ENCODE results near the gene MCOLN1.
"Not testable (repeated sequence)": the region's sequence is repeated elsewhere in the genome, so short reads cannot be mapped to it uniquely, and the experiment has no call there.

Gene MCOLN1

DNA sequence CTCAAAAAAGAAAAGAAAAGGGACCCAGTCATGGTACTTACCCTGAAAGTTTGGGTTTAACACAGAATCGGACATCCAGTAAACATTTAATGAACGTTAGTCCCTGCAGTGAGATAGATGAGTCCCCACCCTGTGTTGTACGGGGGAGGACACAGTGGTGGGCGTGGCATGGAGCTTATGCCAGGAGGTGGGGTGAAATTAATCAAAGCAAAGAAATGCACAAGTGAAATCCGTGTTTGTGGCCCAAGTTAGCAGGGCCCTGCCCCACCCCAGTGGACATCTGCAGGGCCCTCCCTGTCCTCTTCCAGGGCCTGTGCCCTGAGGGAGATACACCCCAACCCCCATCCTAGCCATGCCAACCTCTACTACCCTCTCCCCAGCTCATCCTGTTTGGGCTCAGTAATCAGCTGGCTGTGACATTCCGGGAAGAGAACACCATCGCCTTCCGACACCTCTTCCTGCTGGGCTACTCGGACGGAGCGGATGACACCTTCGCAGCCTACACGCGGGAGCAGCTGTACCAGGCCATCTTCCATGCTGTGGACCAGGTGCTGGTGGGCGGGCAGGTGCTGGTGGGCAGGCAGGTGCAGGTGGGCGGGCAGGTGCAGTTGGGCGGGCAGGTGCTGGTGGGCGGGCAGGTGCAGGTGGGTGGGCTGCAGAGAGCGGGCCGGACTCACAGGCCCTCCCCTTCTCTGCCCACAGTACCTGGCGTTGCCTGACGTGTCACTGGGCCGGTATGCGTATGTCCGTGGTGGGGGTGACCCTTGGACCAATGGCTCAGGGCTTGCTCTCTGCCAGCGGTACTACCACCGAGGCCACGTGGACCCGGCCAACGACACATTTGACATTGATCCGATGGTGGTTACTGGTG, 3.9 kb downstream of the MCOLN1 start:
- DNase-seq, result no peak

GRCh38 chr19:7527516-7528191, 5.2 kb downstream of the MCOLN1 start:
- DNase-seq, result no peak

- DNase-seq, result no peak
Observed at GRCh38 chr19:7528192-7528519, 5.7 kb downstream of the MCOLN1 start.

DNA sequence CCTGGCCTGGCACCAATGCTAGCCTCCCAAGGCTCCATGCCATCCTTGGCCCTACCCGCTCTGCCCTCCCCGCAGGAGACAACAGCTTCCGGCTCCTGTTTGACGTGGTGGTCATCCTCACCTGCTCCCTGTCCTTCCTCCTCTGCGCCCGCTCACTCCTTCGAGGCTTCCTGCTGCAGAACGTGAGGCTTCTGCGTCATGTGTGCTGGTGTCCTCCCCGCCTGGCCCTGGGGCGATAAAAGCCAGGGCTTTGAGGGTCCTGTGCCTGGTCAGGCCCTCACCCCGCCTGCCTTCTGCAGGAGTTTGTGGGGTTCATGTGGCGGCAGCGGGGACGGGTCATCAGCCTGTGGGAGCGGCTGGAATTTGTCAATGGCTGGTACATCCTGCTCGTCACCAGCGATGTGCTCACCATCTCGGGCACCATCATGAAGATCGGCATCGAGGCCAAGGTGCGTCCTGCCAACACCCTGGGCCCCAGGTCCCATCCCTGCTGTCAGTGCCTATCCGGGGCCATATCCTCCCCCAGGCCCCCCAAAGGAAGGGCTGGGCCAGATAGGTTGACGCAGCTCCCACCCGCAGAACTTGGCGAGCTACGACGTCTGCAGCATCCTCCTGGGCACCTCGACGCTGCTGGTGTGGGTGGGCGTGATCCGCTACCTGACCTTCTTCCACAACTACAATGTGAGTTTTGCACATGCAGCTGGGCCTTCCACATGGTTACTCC, 6.3 kb downstream of the MCOLN1 start:
- DNase-seq, result no peak

GRCh38 chr19:7529246-7529600, 6.8 kb downstream of the MCOLN1 start:
- DNase-seq, result no peak

- DNase-seq, result no peak
Observed at GRCh38 chr19:7529610-7530490, 7.4 kb downstream of the MCOLN1 start.

- no peak for DNase-seq
Observed at GRCh38 chr19:7533281-7533885, 11.0 kb downstream of the MCOLN1 start.

DNA sequence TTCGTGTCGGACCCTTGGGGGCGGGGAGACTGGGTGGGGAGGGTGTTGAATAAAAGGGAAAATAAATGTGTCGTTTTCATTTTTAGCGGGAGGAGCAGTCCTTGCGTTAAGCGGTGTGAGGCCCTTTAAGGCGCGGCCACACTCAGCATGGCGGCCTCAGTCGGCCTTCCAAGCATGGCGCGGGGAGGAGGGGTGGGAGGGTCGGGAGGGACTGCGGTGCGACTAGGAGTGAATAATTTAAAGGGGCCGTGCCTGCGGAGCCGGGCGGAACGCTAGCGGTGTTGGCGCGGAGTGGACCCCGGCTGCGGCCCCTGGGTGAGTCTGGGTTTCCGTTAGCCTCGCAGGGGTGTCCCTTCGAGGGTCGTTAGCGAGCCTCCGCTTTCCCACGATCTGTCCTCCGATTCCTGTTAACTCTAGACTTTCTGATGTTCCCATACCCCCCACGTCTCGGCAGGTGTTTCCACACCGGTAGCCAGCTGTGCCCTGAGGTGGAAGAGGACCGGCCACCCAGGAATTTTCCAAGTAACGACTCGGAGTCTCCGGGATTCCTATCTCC, 11.6 kb downstream of the MCOLN1 start:
- DNase-seq, result peak; percentile 26

DNA sequence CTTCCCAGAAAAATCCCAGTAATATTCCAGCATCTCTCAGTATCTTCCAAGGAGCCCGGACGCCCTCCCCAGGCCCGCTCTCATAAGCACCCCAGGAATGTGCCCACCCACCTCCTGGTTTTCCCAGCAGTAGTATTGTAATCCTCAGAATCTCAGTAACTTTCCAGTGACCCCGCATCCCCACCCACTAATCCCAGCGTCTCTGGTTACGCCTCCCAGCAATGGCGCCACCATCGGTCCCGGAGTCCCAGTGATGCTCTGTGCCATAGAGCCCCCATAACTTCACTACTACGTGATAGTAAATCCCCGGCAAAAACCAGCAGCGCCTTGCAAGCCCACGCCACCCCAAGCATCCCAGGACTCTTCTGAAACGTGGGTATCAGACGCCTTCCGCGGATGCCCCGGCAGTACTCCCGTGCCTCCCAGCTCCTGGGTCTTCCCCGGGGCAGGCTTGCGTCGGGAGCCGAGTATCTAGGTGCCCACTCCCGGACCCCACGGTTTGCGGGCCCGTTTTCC, 12.2 kb downstream of the MCOLN1 start:
- DNase-seq, result peak; percentile 37

GRCh38 chr19:7535047-7535997, 12.9 kb downstream of the MCOLN1 start, which contains the start of gene PNPLA6:
TSS of gene PNPLA6 (plus strand) at chr19:7535717. CDS start at chr19:7535789, 72 bp downstream.
- DNase-seq, result peak; percentile 49

GRCh38 chr19:7535998-7536695, 13.7 kb downstream of the MCOLN1 start:
- DNase-seq, result no peak

DNA sequence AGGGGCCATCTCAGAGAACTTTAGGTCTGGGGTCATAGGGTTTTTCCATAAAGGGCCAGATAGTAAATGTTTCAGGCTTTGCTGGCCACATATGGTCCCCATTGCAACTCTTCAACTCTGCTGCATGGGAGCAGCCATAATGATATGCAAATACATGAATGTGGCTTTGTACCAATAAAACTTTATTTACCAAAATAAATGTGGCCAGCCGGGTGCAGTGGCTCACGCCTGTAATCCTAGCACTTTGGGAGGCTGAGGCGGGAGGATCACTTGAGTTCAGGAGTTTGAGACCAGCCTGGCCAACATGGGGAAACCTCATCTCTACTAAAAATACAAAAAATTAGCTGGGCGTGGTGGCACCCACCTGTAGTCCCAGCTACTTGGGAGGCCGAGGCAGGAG, 16.6 kb downstream of the MCOLN1 start:
- not testable (repeated sequence) for DNase-seq

- no peak for DNase-seq
Observed at GRCh38 chr19:7539827-7540425, 17.5 kb downstream of the MCOLN1 start.

DNA sequence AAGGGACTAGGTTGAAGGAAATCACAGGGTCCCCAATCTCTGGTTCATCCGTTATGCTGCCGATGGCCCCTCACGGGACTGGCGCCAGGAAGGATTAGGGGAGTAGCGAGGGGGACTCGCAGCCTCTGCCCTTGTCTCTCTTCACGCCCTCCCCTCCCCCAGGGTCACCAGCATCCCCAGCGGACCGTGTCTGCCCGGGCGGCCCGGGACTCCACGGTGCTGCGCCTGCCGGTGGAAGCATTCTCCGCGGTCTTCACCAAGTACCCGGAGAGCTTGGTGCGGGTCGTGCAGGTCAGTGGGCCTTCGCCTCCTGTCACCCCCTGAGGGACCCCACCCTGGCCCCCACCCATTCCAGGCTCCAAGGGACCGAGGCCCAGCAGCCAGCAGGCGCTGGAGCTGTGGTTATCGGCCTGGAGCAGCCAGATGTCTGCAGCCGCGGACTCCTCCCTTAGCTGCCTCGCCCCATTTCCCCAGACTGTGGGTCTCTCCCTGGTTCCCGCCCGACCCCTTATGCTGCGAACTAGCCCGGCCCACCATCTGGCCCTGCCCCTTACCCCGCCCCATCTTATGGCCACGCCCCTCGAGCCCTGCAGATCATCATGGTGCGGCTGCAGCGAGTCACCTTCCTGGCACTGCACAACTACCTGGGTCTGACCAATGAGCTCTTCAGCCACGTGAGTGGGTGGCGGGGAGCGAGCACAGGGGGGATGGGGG, 18.5 kb downstream of the MCOLN1 start:
- DNase-seq, result no peak

DNA sequence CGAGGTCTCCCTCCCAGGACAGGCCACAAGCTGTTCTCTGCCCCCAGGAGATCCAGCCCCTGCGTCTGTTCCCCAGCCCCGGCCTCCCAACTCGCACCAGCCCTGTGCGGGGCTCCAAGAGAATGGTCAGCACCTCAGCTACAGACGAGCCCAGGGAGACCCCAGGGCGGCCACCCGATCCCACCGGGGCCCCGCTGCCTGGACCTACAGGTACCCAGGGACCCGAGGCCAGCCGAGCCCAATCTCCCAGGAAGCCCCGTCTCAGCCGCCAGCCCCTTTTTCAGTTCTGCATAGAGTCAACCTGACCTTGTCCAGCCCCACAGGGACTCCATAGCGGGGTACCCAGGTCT, 19.0 kb downstream of the MCOLN1 start:
- no peak for DNase-seq

DNA sequence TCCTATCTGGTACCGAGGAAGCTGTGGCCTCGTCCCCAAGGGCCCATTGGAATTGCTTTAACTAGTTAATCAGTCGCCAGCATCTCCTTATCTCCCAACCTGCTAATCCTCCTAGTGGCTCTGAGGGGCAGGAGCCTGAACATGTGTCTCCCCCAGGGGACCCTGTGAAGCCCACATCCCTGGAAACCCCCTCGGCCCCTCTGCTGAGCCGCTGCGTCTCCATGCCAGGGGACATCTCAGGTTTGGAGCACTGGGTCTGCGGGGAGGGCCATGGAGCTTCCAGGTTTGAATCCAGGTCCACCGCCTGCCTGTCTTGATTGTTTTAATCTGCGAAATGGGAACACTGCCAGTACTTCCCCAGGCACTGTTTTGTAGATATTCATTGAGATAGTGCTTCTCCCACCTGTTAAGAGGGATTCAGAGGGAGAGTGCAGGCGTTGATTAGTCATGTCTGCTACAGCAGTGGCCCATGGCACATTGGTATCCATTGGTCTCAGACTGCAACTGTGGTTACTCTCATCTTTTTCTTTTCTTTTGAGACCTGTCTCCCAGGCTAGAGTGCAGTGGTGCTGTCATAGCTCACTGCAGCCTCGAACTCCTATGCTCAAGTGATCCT, 19.5 kb downstream of the MCOLN1 start:
- no peak for DNase-seq

GRCh38 chr19:7542556-7543348, 20.3 kb downstream of the MCOLN1 start:
- no peak for DNase-seq

GRCh38 chr19:7544626-7545025, 22.2 kb downstream of the MCOLN1 start:
- DNase-seq, result no peak

Data from NCI-H524 treated with DMSO at 0.1 percent for 48 hours (cell line).